ENCODE data around the gene EBF3. TPM values are rescaled to one million over a fixed set of nuclear protein-coding genes. Genes with fewer than 3 reads are reported as not detected.

Gene EBF3
- total RNA-seq, 1 experiment from 2014 or later, result 0.12 TPM

DNA sequence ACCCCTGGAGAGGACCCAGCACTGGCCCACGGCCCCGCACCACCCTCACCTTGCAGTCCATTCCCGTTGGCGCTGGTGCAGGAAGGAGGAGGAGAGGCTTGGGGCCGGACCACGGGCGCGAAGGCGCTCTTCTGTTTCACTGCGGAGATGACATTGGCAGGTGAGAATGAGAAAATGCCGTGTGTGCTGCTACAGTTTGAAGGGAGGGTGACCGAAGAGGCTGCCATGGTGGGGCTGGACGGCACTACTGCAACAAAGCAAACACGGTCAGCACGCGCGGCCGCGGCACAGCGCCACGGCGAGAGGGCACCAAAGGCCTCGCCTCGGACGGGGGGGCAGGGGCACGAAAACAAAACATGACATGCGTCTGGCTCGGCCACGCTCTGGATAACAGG lies 123.9 kb downstream of the EBF3 start:
- TF ChIP-seq ZFX (IDR thresholded peaks at IDR 0.05) (no peak), POLR2A (IDR thresholded peaks at IDR 0.05; ENCODE audit: borderline replicate concordance, extremely low read depth, insufficient read depth, insufficient read length) (no peak)
- no peak overlapping the region for H3K9ac ChIP-seq (ENCODE audit: low read length)
- H3K4me2 ChIP-seq (ENCODE audit: low read length), result no peak overlapping the region
- H3K27me3 ChIP-seq (ENCODE audit: insufficient read depth, low read length), result no peaks in the 10 kb centered on the region
- H3K9me3 ChIP-seq (ENCODE audit: control insufficient read depth in 1 of 2, insufficient read depth in 1 of 2, low read depth in 1 of 2, low read length in 2 of 2), result no peaks in the 10 kb centered on the region
- no peaks in the 10 kb centered on the region for H3K9me2 ChIP-seq (ENCODE audit: insufficient read depth)
- H3K36me3 ChIP-seq (ENCODE audit: control insufficient read depth in 1 of 2, insufficient read depth in 2 of 2, low read length in 2 of 2), result no peaks in the 10 kb centered on the region
- H3K79me2 ChIP-seq (ENCODE audit: insufficient read depth, low read length), result no peaks in the 10 kb centered on the region
- DNase-seq (ENCODE audit: low read depth, low spot score) (no peak), ATAC-seq (no peak)
- ChIA-PET CTCF (no interaction called here), RAD21 (ENCODE audit: low non-redundant PET in 1 of 2, low total read pairs in 2 of 2, uncharacterized antibody in 2 of 2, unreplicated experiment in 2 of 2) (no interaction called here), POLR2A (no interaction called here)
- intact Hi-C loops (cut with micrococcal nuclease), result no loop called here
- no peak overlapping the region for H3K4me3 ChIP-seq (replicated peaks in 1 of 2; ENCODE audit: low read depth in 1 of 2, low read length in 2 of 2)
- no peak overlapping the region for H3K27ac ChIP-seq (ENCODE audit: low read depth, low read length)
- H3K4me1 ChIP-seq (ENCODE audit: control insufficient read depth in 1 of 2, insufficient read depth in 2 of 2, low read length in 2 of 2), result no peaks in the 10 kb centered on the region
- no peak overlapping the region for H2AFZ ChIP-seq (ENCODE audit: low read depth, low read length, poor library complexity, severe bottlenecking)
- BruUV-seq (replicated peaks), result no TSS peak
- no peaks in the 10 kb centered on the region for H4K20me1 ChIP-seq (ENCODE audit: insufficient read depth)

DNA sequence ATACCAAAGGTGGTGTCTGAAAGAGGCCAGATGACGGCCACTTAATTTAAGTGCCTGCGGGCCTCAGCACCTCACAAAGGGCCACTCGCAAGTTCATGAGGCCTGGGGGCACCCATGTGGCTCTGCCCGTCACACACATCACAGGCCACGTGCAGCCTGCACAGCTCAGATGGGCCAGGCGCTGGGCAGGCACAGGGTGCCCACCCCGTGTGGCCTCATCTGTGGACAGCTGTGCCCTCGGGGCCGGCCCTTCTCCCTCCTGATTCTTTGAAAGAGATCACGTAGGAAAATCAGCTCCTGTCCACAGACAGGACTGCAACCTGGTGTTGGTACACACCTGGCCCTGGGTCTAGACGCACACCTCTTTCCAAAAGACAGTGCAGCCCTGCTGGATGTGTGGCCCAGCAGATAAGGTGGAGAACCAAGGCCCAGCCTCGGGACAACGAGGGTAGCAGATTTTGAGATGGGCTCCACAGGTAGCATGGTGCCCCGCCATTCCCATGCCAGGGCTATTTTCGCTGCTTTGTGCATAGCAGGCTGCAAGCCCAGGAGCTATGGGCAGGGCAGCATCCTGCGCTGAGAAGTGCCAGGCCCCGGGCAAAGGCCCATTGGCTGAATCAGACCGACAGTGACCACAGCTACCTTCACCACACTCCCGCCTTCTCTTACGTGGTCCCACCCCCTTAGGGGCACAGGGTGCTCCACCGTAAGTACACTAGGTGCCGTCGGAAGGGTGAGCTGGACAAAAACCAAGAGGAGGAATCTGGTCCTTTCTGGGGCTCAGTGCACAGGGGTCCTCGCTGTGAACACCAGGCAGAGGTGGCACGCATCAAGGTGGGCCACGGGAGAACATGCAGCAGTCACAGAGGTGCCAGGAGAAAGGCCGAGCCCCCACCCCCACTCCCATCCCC lies 124.5 kb downstream of the EBF3 start:
- no peaks in the 10 kb centered on the region for H3K9me3 ChIP-seq (ENCODE audit: control insufficient read depth in 1 of 2, insufficient read depth in 1 of 2, low read depth in 1 of 2, low read length in 2 of 2)
- H3K9me2 ChIP-seq (ENCODE audit: insufficient read depth), result no peaks in the 10 kb centered on the region
- H3K4me1 ChIP-seq (ENCODE audit: control insufficient read depth in 1 of 2, insufficient read depth in 2 of 2, low read length in 2 of 2), result no peaks in the 10 kb centered on the region
- H4K20me1 ChIP-seq (ENCODE audit: insufficient read depth), result no peaks in the 10 kb centered on the region
- H3K9ac ChIP-seq (ENCODE audit: low read length), result no peak overlapping the region
- RAD21 ChIA-PET (ENCODE audit: low non-redundant PET in 1 of 2, low total read pairs in 2 of 2, uncharacterized antibody in 2 of 2, unreplicated experiment in 2 of 2), result no interaction called here
- POLR2A ChIA-PET, result no interaction called here
- ATAC-seq (no peak), DNase-seq (ENCODE audit: low read depth, low spot score) (no peak)
- H3K36me3 ChIP-seq (ENCODE audit: control insufficient read depth in 1 of 2, insufficient read depth in 2 of 2, low read length in 2 of 2), result no peaks in the 10 kb centered on the region
- CTCF ChIA-PET, result no interaction called here
- no peaks in the 10 kb centered on the region for H3K27me3 ChIP-seq (ENCODE audit: insufficient read depth, low read length)
- TF ChIP-seq JUND (IDR thresholded peaks at IDR 0.05) (no peak), TCF7L2 (IDR thresholded peaks at IDR 0.05; ENCODE audit: borderline replicate concordance, extremely low read depth, insufficient read depth, insufficient read length) (no peak), RAD21 (IDR thresholded peaks at IDR 0.05; ENCODE audit: low read depth) (no peak), ATF3 (IDR thresholded peaks at IDR 0.05) (no peak), EZH2 (IDR thresholded peaks at IDR 0.05) (no peak), EZH2phosphoT487 (IDR thresholded peaks at IDR 0.05; ENCODE audit: borderline replicate concordance) (no peak), ELF1 (IDR thresholded peaks at IDR 0.05; ENCODE audit: borderline replicate concordance, low read depth) (no peak), POLR2AphosphoS5 (IDR thresholded peaks at IDR 0.05; ENCODE audit: low read depth, low read length) (no peak), CEBPB (IDR thresholded peaks at IDR 0.05; ENCODE audit: low read depth) (no peak), ZNF274 (IDR thresholded peaks at IDR 0.05; ENCODE audit: low read depth, low read length) (no peak), REST (IDR thresholded peaks at IDR 0.05; ENCODE audit: low read depth) (no peak)
- no peaks in the 10 kb centered on the region for H3K79me2 ChIP-seq (ENCODE audit: insufficient read depth, low read length)
- no peak overlapping the region for H3K27ac ChIP-seq (ENCODE audit: low read depth, low read length)
- no peak overlapping the region for H3K4me2 ChIP-seq (ENCODE audit: low read length)
- H3K4me3 ChIP-seq (replicated peaks in 1 of 2; ENCODE audit: low read depth in 1 of 2, low read length in 2 of 2), result no peak overlapping the region
- intact Hi-C loops (cut with micrococcal nuclease), result no loop called here
- H2AFZ ChIP-seq (ENCODE audit: low read depth, low read length, poor library complexity, severe bottlenecking), result no peak overlapping the region
- no TSS peak for BruUV-seq (replicated peaks)

Measured in HCT116 (cell line).